Astrocyte (in vitro differentiated cells and primary cell): ENCODE measurements around the gene L1CAM. TPM values are rescaled to one million over a fixed set of nuclear protein-coding genes. Genes with fewer than 3 reads are reported as not detected.

Experiments used
- DNase-seq: peaks from one replicate; pipeline ENCODE4 v3.0.0-alpha.2; 2010; ENCODE audit warnings: low read depth
- FAIRE-seq: peaks from 2 replicates; lab custom pipeline; 2011; peaks lifted over from hg19 to GRCh38; lab: Jason Lieb, UNC
- H2AFZ ChIP-seq: 2 replicates; pipeline ENCODE4 v1.6.0; 2012; ENCODE audit warnings: low read depth, low read length, inconsistent platforms
- H3K27ac ChIP-seq: 2 replicates; pipeline ENCODE4 v1.5.1; 2011; ENCODE audit warnings: low read depth, low read length, inconsistent platforms
- H3K27me3 ChIP-seq: 2 replicates; pipeline ENCODE4 v1.6.0; 2011; ENCODE audit warnings: low read length, inconsistent platforms; ENCODE audit not compliant: insufficient read depth
- H3K36me3 ChIP-seq: 2 replicates; pipeline ENCODE4 v1.5.1; 2011; ENCODE audit warnings: low read length, inconsistent platforms; ENCODE audit not compliant: insufficient read depth
- H3K4me1 ChIP-seq: 2 replicates; pipeline ENCODE4 v1.5.1; 2011; ENCODE audit warnings: low read length, inconsistent platforms; ENCODE audit not compliant: insufficient read depth
- H3K4me2 ChIP-seq: 2 replicates; pipeline ENCODE4 v1.6.0; 2012; ENCODE audit warnings: low read length, inconsistent platforms
- H3K4me3 ChIP-seq: 2 replicates; pipeline ENCODE4 v1.5.1; 2011; ENCODE audit warnings: low read depth, mild to moderate bottlenecking, low read length, inconsistent platforms; ENCODE audit not compliant: insufficient read depth
- H3K79me2 ChIP-seq: 2 replicates; pipeline ENCODE4 v1.6.0; 2012; ENCODE audit warnings: mild to moderate bottlenecking, low read length, inconsistent platforms; ENCODE audit not compliant: insufficient read depth
- H3K9ac ChIP-seq: 2 replicates; pipeline ENCODE4 v1.6.0; 2012; ENCODE audit warnings: mild to moderate bottlenecking, low read length, inconsistent platforms
- H3K9me3 ChIP-seq: 2 replicates; pipeline ENCODE4 v1.5.1; 2012; ENCODE audit warnings: low read depth, mild to moderate bottlenecking, low read length, inconsistent platforms; ENCODE audit not compliant: insufficient read depth
- H4K20me1 ChIP-seq: 2 replicates; pipeline ENCODE4 v1.6.0; 2012; ENCODE audit warnings: low read length, inconsistent platforms; ENCODE audit not compliant: insufficient read depth
- H3K27ac Mint-ChIP-seq: one replicate; pipeline ENCODE4 v1.8.0; 2021; ENCODE audit warnings: mild to moderate bottlenecking, mixed read lengths; ENCODE audit not compliant: unreplicated experiment
- H3K27me3 Mint-ChIP-seq: one replicate; pipeline ENCODE4 v1.8.0; 2021; ENCODE audit warnings: low read depth, mixed read lengths; ENCODE audit not compliant: unreplicated experiment
- H3K36me3 Mint-ChIP-seq: one replicate; pipeline ENCODE4 v1.8.0; 2021; ENCODE audit warnings: low read depth, mixed read lengths; ENCODE audit not compliant: unreplicated experiment
- H3K4me1 Mint-ChIP-seq: one replicate; pipeline ENCODE4 v1.8.0; 2021; ENCODE audit warnings: low read depth, mixed read lengths; ENCODE audit not compliant: unreplicated experiment
- H3K4me3 Mint-ChIP-seq: one replicate; pipeline ENCODE4 v1.8.0; 2021; ENCODE audit warnings: mild to moderate bottlenecking, moderate library complexity, mixed read lengths; ENCODE audit not compliant: unreplicated experiment
- H3K9me3 Mint-ChIP-seq: one replicate; pipeline ENCODE4 v1.8.0; 2021; ENCODE audit warnings: mild to moderate bottlenecking, mixed read lengths; ENCODE audit not compliant: unreplicated experiment
- CTCF ChIP-seq: IDR thresholded peaks from 2 replicates; pipeline ENCODE4 v1.5.1; 2011; ENCODE audit warnings: low read depth, mild to moderate bottlenecking, inconsistent platforms, low read length, moderate library complexity; ENCODE audit not compliant: insufficient read depth
- EZH2 ChIP-seq: IDR thresholded peaks from 2 replicates; pipeline ENCODE4 v1.6.1; 2012; ENCODE audit warnings: mild to moderate bottlenecking, low read length, inconsistent platforms; ENCODE audit not compliant: insufficient read depth
- total RNA-seq: library from RNA; stranded (reverse); gene quantifications from 2 replicates; pipeline ENCODE4 v1.2.1, GENCODE V29; 2021

The L1CAM gene
- total RNA-seq, 1 donor from 2014 or later: 347 TPM

GRCh38 chrX:153857348-153857903 is 28.5 kb downstream of the L1CAM start:
- no peak overlapping the region for H3K9ac ChIP-seq

DNA sequence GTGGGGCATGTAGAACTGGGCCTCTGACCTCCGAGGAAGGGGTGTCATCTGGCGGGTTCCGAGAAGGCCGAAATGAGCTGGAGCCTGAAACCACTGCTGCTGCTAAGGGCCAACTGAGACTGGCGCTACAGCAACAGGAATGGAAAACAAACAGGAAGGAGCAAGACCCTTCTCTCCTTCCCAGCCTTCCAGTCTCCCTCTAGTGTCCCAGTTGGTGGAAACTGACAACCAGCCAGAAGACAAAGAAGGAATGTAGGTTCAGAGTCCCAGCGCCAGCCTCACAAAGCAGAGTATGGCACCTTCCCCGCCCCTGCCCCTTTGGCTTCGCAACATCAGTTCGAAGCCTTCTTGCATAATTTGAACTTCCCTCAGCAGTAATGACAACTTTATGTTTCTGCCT is 31.3 kb downstream of the L1CAM start:
- H3K27ac ChIP-seq: no peak overlapping the region
- H3K27me3 Mint-ChIP-seq: peaks cover 10% of the 10 kb centered on the region

More at GRCh38 chrX:153857348-153857903, 28.5 kb downstream of the L1CAM start:
- no peak overlapping the region for H3K4me2 ChIP-seq
- H3K36me3 Mint-ChIP-seq: peaks cover 3% of the 10 kb centered on the region
- TF ChIP-seq CTCF: no peak
- no peak for TF ChIP-seq EZH2
- no peak overlapping the region for H2AFZ ChIP-seq
- H3K4me1 ChIP-seq: no peaks in the 10 kb centered on the region
- H3K27me3 ChIP-seq: no peaks in the 10 kb centered on the region
- peaks cover 4% of the 10 kb centered on the region for H3K27me3 Mint-ChIP-seq
- H4K20me1 ChIP-seq: no peaks in the 10 kb centered on the region
- no peaks in the 10 kb centered on the region for H3K9me3 Mint-ChIP-seq
- no peaks in the 10 kb centered on the region for H3K79me2 ChIP-seq
- no peak for DNase-seq
- no peak overlapping the region for H3K27ac ChIP-seq
- H3K36me3 ChIP-seq: no peaks in the 10 kb centered on the region
- no peaks in the 10 kb centered on the region for H3K9me3 ChIP-seq
- H3K4me3 Mint-ChIP-seq: no peak overlapping the region
- H3K4me1 Mint-ChIP-seq: no peaks in the 10 kb centered on the region
- H3K4me3 ChIP-seq: no peak overlapping the region
- no peak for FAIRE-seq
- no peak overlapping the region for H3K27ac Mint-ChIP-seq

More for the DNA sequence above, 31.3 kb downstream of the L1CAM start:
- Histone ChIP-seq H3K27me3 (no peaks in the 10 kb centered on the region), H3K36me3 (no peaks in the 10 kb centered on the region), H3K4me1 (no peaks in the 10 kb centered on the region), H3K4me3 (no peak overlapping the region), H4K20me1 (no peaks in the 10 kb centered on the region), H3K9me3 (no peaks in the 10 kb centered on the region), H3K9ac (no peak overlapping the region), H3K79me2 (no peaks in the 10 kb centered on the region), H2AFZ (no peak overlapping the region), H3K4me2 (no peak overlapping the region)
- peaks cover 3% of the 10 kb centered on the region for H3K36me3 Mint-ChIP-seq
- H3K4me1 Mint-ChIP-seq: no peaks in the 10 kb centered on the region
- DNase-seq: no peak
- no peak overlapping the region for H3K27ac Mint-ChIP-seq
- H3K9me3 Mint-ChIP-seq: no peaks in the 10 kb centered on the region
- H3K4me3 Mint-ChIP-seq: no peak overlapping the region
- TF ChIP-seq CTCF (no peak), EZH2 (no peak)
- no peak for FAIRE-seq
